ENCODE data around the gene NDST4.

NDST4 gene

DNA sequence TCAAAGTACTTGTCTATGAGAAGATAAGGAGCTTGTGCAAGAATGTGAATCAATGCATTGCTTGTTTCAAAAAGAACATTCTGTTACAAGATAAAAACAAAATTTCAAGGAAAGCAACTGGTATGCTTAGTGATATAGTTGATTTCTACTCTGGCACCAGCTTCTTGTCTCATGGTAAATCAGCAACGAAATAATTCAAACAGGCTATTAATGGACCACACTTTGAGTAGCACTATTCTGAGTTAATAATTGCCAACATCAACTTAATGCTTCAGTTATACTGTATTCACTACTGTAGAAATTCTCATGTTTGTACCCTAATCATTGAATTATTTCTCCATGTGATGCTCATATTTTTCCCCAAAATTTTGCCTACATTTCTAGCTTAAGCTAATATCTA, 252.6 kb downstream of the NDST4 start:
- H3K27me3 ChIP-seq (ENCODE audit: control insufficient read depth, insufficient read depth, low read length) = no peaks in the 10 kb centered on the region

GRCh38 chr4:114857831-114858230, 255.6 kb downstream of the NDST4 start:
- H3K4me3 ChIP-seq (ENCODE audit: low read depth, low read length) = no peak overlapping the region
- no peaks in the 10 kb centered on the region for H3K27me3 ChIP-seq (ENCODE audit: control insufficient read depth, insufficient read depth, low read length)
- no peak overlapping the region for H3K27ac ChIP-seq (ENCODE audit: low read depth, low read length)
- H3K9me3 ChIP-seq (ENCODE audit: control insufficient read depth, insufficient read depth, low read depth, low read length) = no peaks in the 10 kb centered on the region
- H3K9ac ChIP-seq (ENCODE audit: low read length) = no peak overlapping the region
- no peaks in the 10 kb centered on the region for H3K36me3 ChIP-seq (ENCODE audit: control insufficient read depth, insufficient read depth, low read length)
- no peaks in the 10 kb centered on the region for H3K4me1 ChIP-seq (ENCODE audit: control insufficient read depth, insufficient read depth, low read length)

More for the DNA sequence above, 252.6 kb downstream of the NDST4 start:
- Histone ChIP-seq H3K27ac (ENCODE audit: low read depth, low read length) (no peak overlapping the region), H3K4me1 (ENCODE audit: control insufficient read depth, insufficient read depth, low read length) (no peaks in the 10 kb centered on the region), H3K4me3 (ENCODE audit: low read depth, low read length) (no peak overlapping the region), H3K9me3 (ENCODE audit: control insufficient read depth, insufficient read depth, low read depth, low read length) (no peaks in the 10 kb centered on the region), H3K9ac (ENCODE audit: low read length) (no peak overlapping the region), H3K36me3 (ENCODE audit: control insufficient read depth, insufficient read depth, low read length) (no peaks in the 10 kb centered on the region)

DNA sequence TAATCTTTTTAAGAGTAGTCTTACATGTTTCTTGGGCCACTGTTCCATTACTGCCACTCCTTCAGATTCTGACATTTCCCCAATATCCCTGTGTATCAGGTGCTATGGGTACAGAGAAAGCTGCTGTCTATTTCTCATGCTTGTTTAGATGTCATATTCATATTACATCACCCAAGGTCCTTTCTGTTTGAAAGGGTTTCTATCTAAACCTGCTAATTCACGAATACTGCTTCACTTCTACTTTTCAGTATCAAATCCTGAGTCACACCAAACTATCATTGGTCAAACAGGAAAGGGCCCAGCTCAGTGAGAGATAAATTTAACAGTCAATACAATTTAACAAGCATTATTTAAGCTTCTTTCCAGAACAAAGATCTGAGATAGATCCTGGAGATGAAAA, 273.4 kb downstream of the NDST4 start:
- no peak overlapping the region for H3K27ac ChIP-seq (ENCODE audit: low read depth, low read length)
- no peaks in the 10 kb centered on the region for H3K4me1 ChIP-seq (ENCODE audit: control insufficient read depth, insufficient read depth, low read length)
- H3K36me3 ChIP-seq (ENCODE audit: control insufficient read depth, insufficient read depth, low read length) = no peaks in the 10 kb centered on the region
- H3K9ac ChIP-seq (ENCODE audit: low read length) = no peak overlapping the region
- H3K9me3 ChIP-seq (ENCODE audit: control insufficient read depth, insufficient read depth, low read depth, low read length) = no peaks in the 10 kb centered on the region
- H3K4me3 ChIP-seq (ENCODE audit: low read depth, low read length) = no peak overlapping the region
- no peaks in the 10 kb centered on the region for H3K27me3 ChIP-seq (ENCODE audit: control insufficient read depth, insufficient read depth, low read length)

GRCh38 chr4:114830628-114831027, 282.8 kb downstream of the NDST4 start:
- Histone ChIP-seq H3K9me3 (ENCODE audit: control insufficient read depth, insufficient read depth, low read depth, low read length) (no peaks in the 10 kb centered on the region), H3K36me3 (ENCODE audit: control insufficient read depth, insufficient read depth, low read length) (no peaks in the 10 kb centered on the region), H3K4me1 (ENCODE audit: control insufficient read depth, insufficient read depth, low read length) (no peaks in the 10 kb centered on the region), H3K9ac (ENCODE audit: low read length) (no peak overlapping the region), H3K27me3 (ENCODE audit: control insufficient read depth, insufficient read depth, low read length) (no peaks in the 10 kb centered on the region), H3K4me3 (ENCODE audit: low read depth, low read length) (no peak overlapping the region), H3K27ac (ENCODE audit: low read depth, low read length) (no peak overlapping the region)

DNA sequence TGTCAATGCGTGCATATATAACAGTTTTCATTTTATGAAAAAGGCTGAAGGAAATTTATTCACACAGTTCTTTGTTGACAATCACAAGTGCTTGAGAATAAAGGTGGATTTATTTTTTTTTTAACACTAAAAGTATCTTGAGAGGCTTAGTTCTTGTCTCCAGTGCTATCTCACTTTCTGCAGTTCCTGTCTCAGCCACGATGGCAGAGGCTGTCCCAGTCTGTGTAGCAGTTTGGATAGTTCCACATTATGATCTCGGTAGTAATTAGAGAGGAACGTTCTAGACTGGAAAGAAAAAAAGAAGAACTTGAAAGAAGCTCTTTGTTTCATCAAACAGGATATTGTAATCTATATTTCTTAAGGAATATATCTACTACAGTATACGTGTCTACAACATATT, 285.8 kb downstream of the NDST4 start:
- Histone ChIP-seq H3K36me3 (ENCODE audit: control insufficient read depth, insufficient read depth, low read length) (no peaks in the 10 kb centered on the region), H3K9ac (ENCODE audit: low read length) (no peak overlapping the region), H3K27me3 (ENCODE audit: control insufficient read depth, insufficient read depth, low read length) (no peaks in the 10 kb centered on the region), H3K9me3 (ENCODE audit: control insufficient read depth, insufficient read depth, low read depth, low read length) (no peaks in the 10 kb centered on the region), H3K4me3 (ENCODE audit: low read depth, low read length) (no peak overlapping the region), H3K27ac (ENCODE audit: low read depth, low read length) (no peak overlapping the region), H3K4me1 (ENCODE audit: control insufficient read depth, insufficient read depth, low read length) (no peaks in the 10 kb centered on the region)

- H3K9me3 ChIP-seq (ENCODE audit: control insufficient read depth, insufficient read depth, low read depth, low read length) = no peaks in the 10 kb centered on the region
- no peak overlapping the region for H3K4me3 ChIP-seq (ENCODE audit: low read depth, low read length)
- no peak overlapping the region for H3K9ac ChIP-seq (ENCODE audit: low read length)
- no peaks in the 10 kb centered on the region for H3K36me3 ChIP-seq (ENCODE audit: control insufficient read depth, insufficient read depth, low read length)
- H3K27me3 ChIP-seq (ENCODE audit: control insufficient read depth, insufficient read depth, low read length) = no peaks in the 10 kb centered on the region
- no peaks in the 10 kb centered on the region for H3K4me1 ChIP-seq (ENCODE audit: control insufficient read depth, insufficient read depth, low read length)
- H3K27ac ChIP-seq (ENCODE audit: low read depth, low read length) = no peak overlapping the region
Observed at GRCh38 chr4:114815760-114816159, 297.7 kb downstream of the NDST4 start.

- no peak overlapping the region for H3K4me3 ChIP-seq (ENCODE audit: low read depth, low read length)
- H3K9ac ChIP-seq (ENCODE audit: low read length) = no peak overlapping the region
- H3K9me3 ChIP-seq (ENCODE audit: control insufficient read depth, insufficient read depth, low read depth, low read length) = no peaks in the 10 kb centered on the region
- H3K27me3 ChIP-seq (ENCODE audit: control insufficient read depth, insufficient read depth, low read length) = no peaks in the 10 kb centered on the region
- H3K4me1 ChIP-seq (ENCODE audit: control insufficient read depth, insufficient read depth, low read length) = no peaks in the 10 kb centered on the region
- H3K36me3 ChIP-seq (ENCODE audit: control insufficient read depth, insufficient read depth, low read length) = no peaks in the 10 kb centered on the region
- no peak overlapping the region for H3K27ac ChIP-seq (ENCODE audit: low read depth, low read length)
Observed at GRCh38 chr4:114813961-114814360, 299.5 kb downstream of the NDST4 start.

DNA sequence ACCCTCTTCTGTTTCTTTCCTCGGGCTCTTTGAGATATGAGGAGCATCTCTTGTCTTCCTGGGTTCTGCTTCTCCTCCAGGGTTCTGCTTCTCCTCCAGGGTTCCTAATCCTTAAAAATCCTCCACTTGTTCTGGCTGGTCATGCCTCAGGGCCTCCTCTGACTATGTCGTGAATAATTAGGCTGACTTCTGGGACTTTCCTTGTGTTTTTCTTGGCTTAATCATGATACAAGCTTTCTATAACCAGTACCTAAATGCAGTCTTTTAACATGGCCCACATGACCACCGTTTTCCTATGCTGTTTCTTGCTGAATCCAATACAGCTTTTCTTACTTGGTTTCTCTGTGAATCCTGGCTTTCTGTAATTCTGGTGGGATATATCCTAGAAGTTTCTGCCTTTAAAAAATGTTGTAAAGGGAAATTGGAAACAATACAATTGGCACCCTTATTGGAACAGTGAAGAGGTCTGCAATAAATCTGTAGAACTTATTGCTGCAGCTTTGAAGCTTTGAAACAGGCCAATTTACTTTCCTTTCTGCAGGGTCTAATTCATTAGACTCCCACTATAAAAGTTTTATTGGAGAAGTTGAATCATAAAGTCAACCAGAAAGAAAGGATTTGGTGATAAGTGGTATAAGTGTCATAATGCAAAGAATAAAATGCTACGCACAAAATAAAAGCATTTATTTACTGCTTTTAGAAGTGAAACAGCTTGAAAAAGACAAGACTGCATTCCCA, 301.7 kb downstream of the NDST4 start:
- H3K9ac ChIP-seq (ENCODE audit: low read length) = no peak overlapping the region
- H3K27me3 ChIP-seq (ENCODE audit: control insufficient read depth, insufficient read depth, low read length) = no peaks in the 10 kb centered on the region
- no peaks in the 10 kb centered on the region for H3K36me3 ChIP-seq (ENCODE audit: control insufficient read depth, insufficient read depth, low read length)
- H3K27ac ChIP-seq (ENCODE audit: low read depth, low read length) = no peak overlapping the region
- no peak overlapping the region for H3K4me3 ChIP-seq (ENCODE audit: low read depth, low read length)
- no peaks in the 10 kb centered on the region for H3K4me1 ChIP-seq (ENCODE audit: control insufficient read depth, insufficient read depth, low read length)
- H3K9me3 ChIP-seq (ENCODE audit: control insufficient read depth, insufficient read depth, low read depth, low read length) = no peaks in the 10 kb centered on the region

GRCh38 chr4:114807759-114808404, 305.5 kb downstream of the NDST4 start:
- H3K4me3 ChIP-seq (ENCODE audit: low read depth, low read length) = no peak overlapping the region
- no peaks in the 10 kb centered on the region for H3K9me3 ChIP-seq (ENCODE audit: control insufficient read depth, insufficient read depth, low read depth, low read length)
- no peak overlapping the region for H3K9ac ChIP-seq (ENCODE audit: low read length)
- no peaks in the 10 kb centered on the region for H3K4me1 ChIP-seq (ENCODE audit: control insufficient read depth, insufficient read depth, low read length)
- H3K27ac ChIP-seq (ENCODE audit: low read depth, low read length) = no peak overlapping the region
- no peaks in the 10 kb centered on the region for H3K36me3 ChIP-seq (ENCODE audit: control insufficient read depth, insufficient read depth, low read length)
- no peaks in the 10 kb centered on the region for H3K27me3 ChIP-seq (ENCODE audit: control insufficient read depth, insufficient read depth, low read length)

- Histone ChIP-seq H3K9ac (ENCODE audit: low read length) (no peak overlapping the region), H3K36me3 (ENCODE audit: control insufficient read depth, insufficient read depth, low read length) (no peaks in the 10 kb centered on the region), H3K27ac (ENCODE audit: low read depth, low read length) (no peak overlapping the region)
Observed at GRCh38 chr4:114807357-114807756, 306.1 kb downstream of the NDST4 start.

GRCh38 chr4:114791976-114792375, 321.4 kb downstream of the NDST4 start:
- H3K27me3 ChIP-seq (ENCODE audit: control insufficient read depth, insufficient read depth, low read length) = no peaks in the 10 kb centered on the region
- no peaks in the 10 kb centered on the region for H3K4me1 ChIP-seq (ENCODE audit: control insufficient read depth, insufficient read depth, low read length)
- H3K9me3 ChIP-seq (ENCODE audit: control insufficient read depth, insufficient read depth, low read depth, low read length) = no peaks in the 10 kb centered on the region
- no peak overlapping the region for H3K9ac ChIP-seq (ENCODE audit: low read length)
- H3K27ac ChIP-seq (ENCODE audit: low read depth, low read length) = no peak overlapping the region
- no peaks in the 10 kb centered on the region for H3K36me3 ChIP-seq (ENCODE audit: control insufficient read depth, insufficient read depth, low read length)
- H3K4me3 ChIP-seq (ENCODE audit: low read depth, low read length) = no peak overlapping the region

More at GRCh38 chr4:114807357-114807756, 306.1 kb downstream of the NDST4 start:
- Histone ChIP-seq H3K4me1 (ENCODE audit: control insufficient read depth, insufficient read depth, low read length) (no peaks in the 10 kb centered on the region), H3K27me3 (ENCODE audit: control insufficient read depth, insufficient read depth, low read length) (no peaks in the 10 kb centered on the region), H3K9me3 (ENCODE audit: control insufficient read depth, insufficient read depth, low read depth, low read length) (no peaks in the 10 kb centered on the region), H3K4me3 (ENCODE audit: low read depth, low read length) (no peak overlapping the region)
